GM21390 (cell line): ENCODE data around the gene AP1M2.
"Not testable (repeated sequence)": the region's sequence is repeated elsewhere in the genome, so short reads cannot be mapped to it uniquely, and the experiment has no call there.

Source experiments
- ATAC-seq: cut with Tn5 transposase; IDR thresholded peaks from one replicate; pipeline ENCODE4 v1.9.1; 2021; ENCODE audit not compliant: unreplicated experiment

The AP1M2 gene

DNA sequence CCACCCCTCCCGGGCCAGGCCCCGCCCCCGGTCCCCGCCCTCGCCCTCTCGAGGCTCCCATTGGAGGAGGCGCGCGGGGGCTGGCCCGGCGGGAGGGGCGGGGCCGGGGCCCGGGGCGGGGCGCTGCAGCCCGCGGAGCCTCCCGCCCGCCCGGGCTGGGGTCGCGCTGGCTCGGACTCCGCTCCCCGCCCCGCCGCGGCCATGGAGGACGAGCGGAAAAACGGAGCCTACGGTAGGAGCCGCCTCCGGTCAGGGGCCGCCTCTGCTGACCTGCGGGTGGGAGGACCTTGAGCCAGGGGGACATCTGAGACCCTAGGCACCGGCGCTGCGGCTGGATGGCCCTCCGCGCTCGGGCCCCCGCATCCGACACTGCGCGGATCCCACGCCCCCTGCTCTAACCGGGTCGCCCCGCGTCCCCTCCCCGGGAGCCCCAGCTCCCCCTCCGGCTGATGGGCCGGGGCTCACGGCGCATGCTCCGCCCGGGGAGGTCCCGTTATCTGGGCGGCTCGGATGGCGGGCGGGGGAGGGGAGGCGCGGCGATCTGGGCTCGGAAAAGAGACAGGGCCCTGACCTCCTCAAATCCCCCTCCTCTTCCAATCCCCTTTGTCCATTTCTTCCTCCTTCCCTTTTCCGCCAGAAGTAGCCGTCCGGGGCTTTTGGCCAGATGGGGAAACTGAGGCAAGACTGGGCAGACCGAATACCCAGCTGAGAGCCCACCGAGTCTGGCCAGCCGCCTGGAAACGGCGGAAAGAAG is 15.4 kb upstream of the AP1M2 start:
- ATAC-seq = peak; percentile 54

DNA sequence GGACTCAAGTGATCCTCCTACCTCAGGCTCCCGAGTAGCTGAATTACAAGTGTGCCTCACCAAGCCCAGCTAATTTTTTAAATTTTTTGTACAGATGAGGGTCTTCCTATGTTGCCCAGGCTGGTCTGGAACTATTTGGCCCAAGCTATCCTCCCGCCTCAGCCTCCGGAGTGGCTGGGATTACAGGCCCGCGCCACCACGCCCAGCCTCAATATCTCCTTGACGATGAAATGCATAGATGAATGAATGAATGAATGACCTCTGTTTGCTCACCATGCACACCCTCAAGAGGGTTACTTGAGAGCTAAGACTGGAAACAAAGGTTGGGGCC is 14.9 kb upstream of the AP1M2 start:
- no peak for ATAC-seq

GRCh38 chr19:10600149-10600548 is 13.0 kb upstream of the AP1M2 start:
- no peak for ATAC-seq

DNA sequence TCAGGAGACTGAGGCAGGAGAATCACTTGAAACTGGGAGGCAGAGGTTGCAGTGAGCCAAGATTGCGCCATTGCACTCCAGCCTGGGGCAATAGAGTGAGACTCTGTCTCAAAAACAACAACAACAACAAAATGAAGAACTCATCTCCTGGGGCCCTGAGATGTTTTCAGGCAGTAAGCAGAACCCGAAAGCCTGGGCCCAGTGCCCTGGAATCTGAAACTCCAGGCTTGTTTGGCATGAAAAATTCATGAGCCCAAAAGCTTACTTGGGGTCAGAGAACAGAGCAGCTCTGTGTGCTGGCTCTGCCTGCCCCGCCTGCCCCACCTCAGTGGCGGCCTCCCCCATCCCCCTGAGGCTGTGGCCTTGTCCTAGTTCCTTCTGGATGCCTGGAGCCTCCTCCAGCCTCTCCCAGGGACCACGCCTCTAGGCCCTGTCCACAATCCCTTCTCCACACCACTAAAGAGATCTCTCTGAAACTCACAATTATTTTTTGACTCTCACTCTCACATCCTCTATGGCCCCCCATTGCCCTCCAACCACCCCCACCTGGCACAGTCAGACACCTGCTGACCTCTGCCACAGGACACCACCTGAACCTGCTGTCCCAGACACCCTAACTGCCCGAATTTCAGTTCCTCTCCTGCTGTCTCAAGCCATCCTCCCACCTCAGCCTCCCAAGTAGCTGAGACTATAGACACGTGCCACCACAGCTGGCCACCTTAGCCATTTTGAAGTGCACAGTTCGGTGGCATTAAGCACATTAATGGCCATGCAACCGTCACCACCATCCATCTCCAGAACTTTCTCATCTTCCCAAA is 6.9 kb upstream of the AP1M2 start:
- no peak for ATAC-seq

GRCh38 chr19:10593148-10593547 is 6.0 kb upstream of the AP1M2 start:
- ATAC-seq = no peak

GRCh38 chr19:10587839-10588150 is 683 bp upstream of the AP1M2 start:
- ATAC-seq = no peak

DNA sequence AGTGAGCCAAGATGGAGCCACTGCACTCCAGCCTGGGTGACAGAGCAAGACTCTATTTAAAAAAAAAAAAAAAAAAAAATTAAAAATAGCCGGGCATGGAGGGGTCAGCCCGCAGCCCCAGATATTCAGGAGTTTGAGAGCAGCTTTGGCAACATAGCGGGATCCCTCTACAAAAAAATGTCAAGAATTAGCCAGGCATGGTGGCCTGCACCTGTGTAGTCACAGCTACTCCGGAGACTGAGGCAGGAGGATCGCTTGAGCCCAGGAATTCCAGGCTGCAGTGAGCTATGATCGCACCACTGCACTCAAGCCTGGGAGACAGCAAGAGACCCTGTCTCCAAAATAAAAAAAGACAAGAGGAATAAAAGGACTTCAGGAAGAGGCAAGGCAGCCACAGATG is 716 bp downstream of the AP1M2 start:
- ATAC-seq = no peak

DNA sequence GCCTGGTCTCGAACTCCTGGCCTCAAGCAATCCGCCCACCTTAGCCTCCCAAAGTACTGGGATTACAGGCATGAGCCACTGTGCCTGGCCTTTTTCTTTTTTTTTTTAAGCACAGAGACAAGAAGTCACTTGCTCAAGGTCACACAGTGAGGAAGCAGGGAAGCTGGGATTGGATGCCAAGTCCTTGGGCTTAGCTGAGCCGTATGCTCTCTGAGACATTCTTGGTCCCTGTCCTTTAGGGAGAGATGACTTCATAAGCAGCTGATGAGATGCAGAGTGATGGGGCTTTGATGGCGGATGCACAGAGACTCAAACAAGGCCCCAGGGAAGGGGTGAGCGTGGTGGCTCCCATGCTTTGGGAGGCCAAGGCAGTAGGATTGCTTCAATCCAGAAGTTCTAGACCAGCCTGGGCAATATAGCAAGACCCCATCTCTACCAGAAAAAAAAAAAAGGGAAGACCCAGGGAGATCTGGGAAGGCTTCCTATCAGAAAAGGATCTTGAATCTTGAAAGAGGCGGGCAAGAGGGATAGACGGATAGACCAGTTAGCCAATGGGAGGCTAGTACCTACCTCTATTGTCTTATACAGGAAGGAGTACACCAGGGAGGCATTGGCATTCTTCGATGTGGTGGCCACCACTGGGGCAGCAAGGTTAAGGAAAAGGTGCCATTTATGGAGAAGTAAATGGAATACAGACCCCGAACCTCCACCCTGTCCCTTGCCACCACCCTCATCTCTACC is 3.9 kb downstream of the AP1M2 start:
- ATAC-seq = no peak

- no peak for ATAC-seq
Measured at GRCh38 chr19:10582091-10582490, 5.0 kb downstream of the AP1M2 start.

GRCh38 chr19:10580979-10581631 is 6.0 kb downstream of the AP1M2 start:
- no peak for ATAC-seq

- no peak for ATAC-seq
Measured at GRCh38 chr19:10577951-10578350, 9.2 kb downstream of the AP1M2 start.

GRCh38 chr19:10575011-10575716 is 11.9 kb downstream of the AP1M2 start:
- ATAC-seq = no peak

GRCh38 chr19:10574462-10574861 is 12.7 kb downstream of the AP1M2 start:
- ATAC-seq = no peak

GRCh38 chr19:10573793-10574192 is 13.3 kb downstream of the AP1M2 start:
- ATAC-seq = not testable (repeated sequence)

DNA sequence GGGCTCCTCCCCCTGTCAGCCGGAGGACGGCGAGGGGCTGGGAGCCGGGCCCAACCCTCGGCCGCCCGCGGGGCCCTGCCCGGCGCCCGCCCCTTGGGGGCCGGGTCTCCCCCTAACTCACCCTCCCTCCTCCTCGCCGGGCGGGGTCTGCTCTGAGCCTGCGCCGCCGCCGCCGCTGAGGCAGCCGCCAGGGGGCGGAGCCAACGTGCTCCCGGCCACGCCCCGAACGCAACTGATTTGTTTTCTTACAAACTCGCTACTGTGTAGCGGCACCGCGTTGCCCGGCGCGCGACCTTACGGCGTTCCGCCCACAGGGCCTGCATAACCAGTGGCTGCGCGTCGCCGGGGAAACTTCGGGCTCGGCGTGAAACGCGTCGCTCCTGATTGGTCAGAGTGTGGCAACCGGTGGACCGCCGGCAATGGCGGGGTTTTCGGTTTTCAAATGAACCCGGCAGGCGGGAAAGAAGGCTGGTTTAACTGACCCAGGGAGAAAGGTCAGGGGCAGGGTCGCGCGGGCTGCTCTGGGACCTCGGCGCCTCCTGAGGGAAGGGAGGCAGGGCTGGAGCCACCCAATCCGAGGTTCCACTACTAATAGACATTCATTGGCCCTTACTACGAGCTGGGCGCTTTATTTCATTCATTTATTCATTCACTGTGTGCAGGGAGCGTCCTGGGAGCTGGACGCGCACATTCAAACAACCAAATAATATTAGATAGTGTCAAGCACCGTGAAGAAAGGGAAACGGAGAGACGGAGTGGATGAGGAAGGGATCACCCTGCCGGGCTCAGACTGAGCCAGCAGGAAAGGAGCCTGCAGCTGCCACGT is 18.1 kb downstream of the AP1M2 start, which contains the start of gene CDKN2D:
TSS of gene CDKN2D (minus strand) at position 154 of the 826 bp plus-strand sequence. CDS start 326 bp downstream, outside the sequence.
- ATAC-seq = peak; percentile 59

DNA sequence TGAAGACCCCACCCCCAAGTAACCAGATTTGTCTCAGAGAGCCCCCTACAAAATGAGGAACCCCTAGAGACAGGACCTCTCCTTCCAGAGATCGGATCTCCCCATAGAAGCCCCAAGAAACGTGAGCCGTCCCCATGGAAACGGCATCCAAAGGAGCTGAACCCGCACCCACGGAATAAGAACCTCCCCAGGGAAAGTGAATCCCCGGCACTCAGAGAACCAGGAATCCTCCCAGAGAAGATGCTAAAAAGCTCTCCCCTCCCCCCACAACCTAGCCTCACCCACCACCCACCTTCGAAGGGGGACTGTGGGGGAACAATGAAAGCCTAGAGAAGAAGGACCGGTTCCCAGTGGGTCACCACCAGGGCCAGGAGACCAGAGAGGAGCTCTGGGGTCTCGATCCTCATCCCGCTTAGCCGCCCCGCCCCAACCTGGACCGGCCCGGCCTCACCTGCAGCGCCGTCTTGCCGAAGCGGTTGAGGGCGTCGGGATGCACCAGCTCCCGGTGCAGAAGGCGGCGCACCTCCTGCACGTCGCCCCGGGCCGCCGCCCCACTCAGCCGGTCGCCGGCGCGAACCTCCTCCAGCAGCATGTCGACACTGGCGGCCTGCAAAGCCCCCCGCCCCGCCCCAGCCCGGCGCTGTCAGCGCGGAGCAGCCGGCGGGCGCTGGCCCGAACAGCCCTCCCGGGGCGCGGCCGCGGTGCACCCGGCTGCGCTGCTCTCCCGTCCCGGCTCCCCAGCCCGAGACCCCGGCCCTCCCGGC is 18.9 kb downstream of the AP1M2 start:
- ATAC-seq = no peak

DNA sequence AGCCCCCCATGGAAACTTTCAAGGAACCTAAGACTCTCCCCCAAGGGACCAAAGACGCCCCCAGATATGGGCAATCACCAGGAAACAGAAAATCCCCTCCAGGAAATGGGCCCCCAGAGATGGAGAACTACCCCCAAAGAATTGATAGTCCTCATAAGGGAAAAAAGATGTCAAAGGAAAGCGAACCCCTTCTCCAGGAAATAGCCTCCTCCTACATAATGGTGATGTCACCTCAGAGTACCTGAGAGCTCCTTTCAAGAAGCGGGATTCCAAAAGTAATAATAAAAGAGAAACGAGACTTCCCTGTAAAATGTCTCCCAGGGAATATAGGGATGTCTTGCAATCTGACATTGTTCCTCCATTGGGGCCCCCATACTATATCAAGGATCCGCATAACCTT is 19.5 kb downstream of the AP1M2 start:
- no peak for ATAC-seq

- no peak for ATAC-seq
Measured at GRCh38 chr19:10566658-10567410, 20.3 kb downstream of the AP1M2 start.

DNA sequence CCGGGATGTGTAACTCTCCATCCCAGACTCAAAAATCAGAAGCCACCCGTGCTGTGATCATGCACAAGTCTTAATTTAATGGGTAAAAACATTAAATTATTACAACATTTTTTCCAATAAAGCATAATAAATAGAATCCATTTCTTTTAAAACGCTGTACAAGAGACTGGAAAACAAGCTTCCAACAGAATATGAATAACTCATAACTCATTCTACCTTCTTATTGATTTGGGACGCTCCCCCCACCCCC is 20.8 kb downstream of the AP1M2 start:
- no peak for ATAC-seq
